GM18517 (cell line): ENCODE data around the gene ATG3.
"Not testable (repeated sequence)": the region's sequence is repeated elsewhere in the genome, so short reads cannot be mapped to it uniquely, and the experiment has no call there.

Experiments
- ATAC-seq: cut with Tn5 transposase; IDR thresholded peaks from one replicate; pipeline ENCODE4 v1.9.1; 2021; ENCODE audit warnings: mild to moderate bottlenecking, moderate library complexity; ENCODE audit not compliant: unreplicated experiment

ATG3 gene

GRCh38 chr3:112503304-112503972, 58.3 kb downstream of the ATG3 start:
- ATAC-seq = no peak

GRCh38 chr3:112500621-112501020, 61.1 kb downstream of the ATG3 start:
- no peak for ATAC-seq

GRCh38 chr3:112498914-112499711, 62.6 kb downstream of the ATG3 start, which contains the start of gene BTLA:
TSS of gene BTLA (minus strand) at chr3:112499472. CDS start at chr3:112499358, 114 bp downstream.
- ATAC-seq = peak; percentile 74

- ATAC-seq = no peak
These were observed 63.7 kb downstream of the ATG3 start for GRCh38 chr3:112497897-112498548.

GRCh38 chr3:112496366-112497067, 65.2 kb downstream of the ATG3 start:
- no peak for ATAC-seq

- ATAC-seq = not testable (repeated sequence)
These were observed 67.4 kb downstream of the ATG3 start for GRCh38 chr3:112494448-112494767.

- ATAC-seq = no peak
These were observed 69.6 kb downstream of the ATG3 start for GRCh38 chr3:112492124-112492523.

- no peak for ATAC-seq
These were observed 70.4 kb downstream of the ATG3 start for GRCh38 chr3:112491373-112491772.

- peak; percentile 52 for ATAC-seq
These were observed 71.9 kb downstream of the ATG3 start for GRCh38 chr3:112489674-112490479.

- no peak for ATAC-seq
These were observed 74.8 kb downstream of the ATG3 start for GRCh38 chr3:112486811-112487505.

GRCh38 chr3:112484352-112484751, 77.4 kb downstream of the ATG3 start:
- no peak for ATAC-seq

GRCh38 chr3:112482675-112483074, 79.1 kb downstream of the ATG3 start:
- ATAC-seq = no peak
